Fibroblast of skin of right biceps (primary cell): ENCODE results near the gene OR10A4.
"Not testable (repeated sequence)": the region's sequence is repeated elsewhere in the genome, so short reads cannot be mapped to it uniquely, and the experiment has no call there.

Experiments used
- DNase-seq: peaks from one replicate; pipeline ENCODE4 v3.0.0-alpha.2; 2013

OR10A4 gene

GRCh38 chr11:6876325-6876724 is at the start of gene OR10A4:
TSS of gene OR10A4 (plus strand) at chr11:6876625. CDS start at chr11:6876648, 23 bp downstream.
- DNase-seq: no peak

GRCh38 chr11:6828103-6828502 is 48.3 kb upstream of the OR10A4 start:
- no peak for DNase-seq

DNA sequence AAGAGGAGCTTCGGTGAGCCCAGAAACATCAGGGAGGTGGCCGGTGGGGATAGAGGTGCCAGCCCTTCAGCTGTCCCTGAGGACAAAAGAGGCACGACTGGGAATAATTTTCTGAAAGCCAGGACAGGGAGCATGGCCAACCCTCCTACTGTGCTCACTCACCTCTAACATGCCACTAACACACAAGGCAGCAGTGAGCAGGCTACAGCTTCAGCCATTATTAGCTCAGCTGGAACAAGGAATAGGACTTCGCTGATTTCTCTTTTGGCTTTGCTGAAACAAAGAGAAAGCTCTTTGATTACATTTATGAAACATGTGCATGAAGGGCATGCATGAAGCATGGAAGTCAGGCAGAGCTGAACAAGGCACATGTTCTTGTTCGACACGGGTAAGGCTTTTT is 43.1 kb upstream of the OR10A4 start:
- DNase-seq: no peak

- DNase-seq: no peak
These were observed 42.4 kb upstream of the OR10A4 start for GRCh38 chr11:6834021-6834420.

GRCh38 chr11:6841694-6842093 is 34.7 kb upstream of the OR10A4 start:
- no peak for DNase-seq

DNA sequence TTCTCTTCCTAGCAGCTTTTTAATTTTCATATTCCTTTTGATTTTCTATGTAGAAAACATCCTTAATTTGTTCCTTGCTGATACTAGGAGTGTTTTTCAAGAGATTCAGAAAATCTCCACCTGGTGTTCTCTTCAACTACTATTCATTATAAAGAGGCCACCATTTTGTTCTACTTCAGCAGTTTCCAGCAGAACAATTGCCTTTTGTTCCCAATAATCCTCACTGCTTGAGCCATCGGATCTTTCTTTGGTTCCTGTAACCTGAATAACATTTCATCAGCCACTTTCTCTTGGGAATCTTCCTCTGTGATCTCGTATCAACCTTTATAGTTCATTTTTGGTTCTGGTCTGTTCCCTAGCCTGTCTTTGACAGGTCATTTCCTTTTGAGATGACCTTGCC is 32.8 kb upstream of the OR10A4 start:
- DNase-seq: no peak

- no peak for DNase-seq
These were observed 32.1 kb upstream of the OR10A4 start for GRCh38 chr11:6844356-6844755.

DNA sequence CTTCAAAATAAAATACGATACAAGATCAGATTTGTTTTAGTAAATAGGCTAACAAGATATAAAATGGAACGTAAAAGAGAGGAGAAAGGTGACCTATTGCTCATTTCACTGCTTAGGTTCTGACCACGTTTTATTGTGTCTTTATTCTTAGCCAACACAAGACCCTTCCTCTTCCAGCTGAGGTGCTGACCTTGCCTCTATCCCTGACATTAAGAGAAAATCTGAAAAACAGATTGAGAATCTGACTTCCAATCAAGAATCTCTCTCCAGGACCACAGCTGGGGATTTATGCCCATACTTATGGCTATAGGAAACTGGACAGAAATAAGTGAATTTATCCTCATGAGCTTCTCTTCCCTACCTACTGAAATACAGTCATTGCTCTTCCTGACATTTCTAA is 31.0 kb upstream of the OR10A4 start, which contains the start of gene OR10A5:
TSS of gene OR10A5 (plus strand) at position 301 of the 400 bp plus-strand sequence. CDS start at position 301, 0 bp downstream.
- DNase-seq: no peak

DNA sequence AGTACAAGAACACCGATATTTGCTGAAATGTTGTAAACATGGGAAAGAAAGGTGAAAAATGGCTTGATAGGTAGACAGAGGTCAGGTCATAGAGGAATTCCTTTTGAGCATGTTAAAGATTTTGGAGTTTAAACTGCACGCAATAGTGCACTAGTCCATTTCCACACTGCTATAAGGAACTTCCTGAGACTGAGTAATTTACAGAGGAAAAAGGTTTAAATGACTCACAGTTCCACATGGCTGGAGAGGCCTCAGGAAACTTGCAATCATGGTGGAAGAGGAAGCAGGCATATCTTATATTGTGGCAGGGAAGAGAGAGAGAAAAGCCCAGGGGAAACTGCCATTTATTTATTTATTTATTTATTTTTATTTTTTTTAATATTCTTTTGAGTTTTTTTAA is 25.9 kb upstream of the OR10A4 start:
- no peak for DNase-seq

- DNase-seq: not testable (repeated sequence)
These were observed 21.6 kb upstream of the OR10A4 start for GRCh38 chr11:6854801-6855200.

DNA sequence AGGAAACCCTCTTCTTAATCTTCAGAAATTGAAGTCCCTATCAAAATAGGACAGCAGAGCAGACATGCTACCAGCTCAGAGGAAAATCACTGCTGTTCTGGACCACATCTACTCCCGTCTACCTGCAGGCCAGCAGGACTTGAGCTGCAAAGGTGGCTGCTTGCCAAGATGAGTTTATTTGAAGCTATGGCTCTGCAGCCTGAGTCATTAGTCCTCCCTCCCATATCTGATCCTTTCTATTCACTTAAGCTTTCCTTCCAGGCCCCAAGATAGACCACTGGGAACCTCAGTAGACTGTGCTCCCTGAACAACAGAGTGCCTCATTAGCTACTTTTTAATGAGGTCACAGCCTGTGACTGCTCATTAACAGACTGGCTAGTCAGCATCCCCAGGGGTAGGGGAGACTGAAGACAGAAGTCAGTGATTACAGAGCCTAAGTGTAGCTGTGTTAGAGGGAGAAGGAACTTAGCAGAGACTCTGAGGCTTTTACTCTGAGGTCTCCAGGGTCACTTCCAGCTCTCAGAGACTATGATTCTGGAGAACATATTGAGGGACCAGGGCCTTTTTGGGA is 20.4 kb upstream of the OR10A4 start:
- DNase-seq: peak; percentile 22

- no peak for DNase-seq
These were observed 19.6 kb upstream of the OR10A4 start for GRCh38 chr11:6856871-6857270.

- no peak for DNase-seq
These were observed 13.5 kb upstream of the OR10A4 start, which contains the start of gene OR10A2 for GRCh38 chr11:6862961-6863360. TSS of gene OR10A2 (plus strand) at chr11:6863057. CDS start at chr11:6869755, 6,698 bp downstream.

DNA sequence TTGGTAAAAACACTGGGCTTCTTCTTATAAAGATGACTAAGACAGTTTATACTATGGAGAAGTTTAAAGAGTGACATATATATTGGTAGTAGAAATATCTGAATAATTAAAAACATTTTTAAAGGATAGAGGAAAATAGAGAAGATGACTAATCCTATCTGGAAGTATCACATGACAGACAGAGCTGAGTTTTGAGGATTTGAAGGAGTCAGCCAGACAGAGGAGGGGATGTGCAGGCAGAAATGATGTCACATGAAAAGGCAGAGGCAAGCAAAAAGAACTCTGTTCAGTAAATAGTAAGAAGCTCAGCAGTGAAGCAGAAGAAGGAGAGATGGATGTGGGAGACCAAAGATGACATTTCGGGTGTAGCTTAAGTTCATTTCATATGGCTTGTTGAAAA is 12.0 kb upstream of the OR10A4 start:
- DNase-seq: peak; percentile 36

DNA sequence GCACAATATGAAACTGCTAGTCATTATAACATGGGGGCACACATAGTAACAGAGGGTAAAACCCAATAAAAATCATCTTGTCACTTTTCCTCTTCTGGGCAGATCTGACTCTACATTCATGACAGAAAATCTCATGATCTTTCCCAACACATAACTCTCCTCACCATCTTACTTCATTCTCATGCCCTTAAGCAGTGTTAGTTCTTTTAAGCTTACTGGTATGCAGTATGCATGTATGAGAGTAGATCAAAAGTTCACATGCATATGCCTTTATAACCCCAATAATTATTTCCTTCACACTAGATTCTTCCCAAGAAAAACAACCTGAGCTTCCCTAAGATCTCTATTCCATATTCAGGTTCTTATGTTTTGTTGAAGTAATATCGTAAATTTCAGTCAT is 5.1 kb upstream of the OR10A4 start:
- DNase-seq: no peak

GRCh38 chr11:6875761-6876160 is 664 bp upstream of the OR10A4 start:
- no peak for DNase-seq

DNA sequence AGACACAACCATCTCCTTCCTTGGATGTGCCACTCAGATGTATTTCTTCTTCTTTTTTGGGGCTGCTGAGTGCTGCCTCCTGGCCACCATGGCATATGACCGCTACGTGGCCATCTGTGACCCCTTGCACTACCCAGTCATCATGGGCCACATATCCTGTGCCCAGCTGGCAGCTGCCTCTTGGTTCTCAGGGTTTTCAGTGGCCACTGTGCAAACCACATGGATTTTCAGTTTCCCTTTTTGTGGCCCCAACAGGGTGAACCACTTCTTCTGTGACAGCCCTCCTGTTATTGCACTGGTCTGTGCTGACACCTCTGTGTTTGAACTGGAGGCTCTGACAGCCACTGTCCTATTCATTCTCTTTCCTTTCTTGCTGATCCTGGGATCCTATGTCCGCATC is 489 bp downstream of the OR10A4 start:
- DNase-seq: no peak

- DNase-seq: no peak
These were observed 6.3 kb downstream of the OR10A4 start for GRCh38 chr11:6882751-6883150.

- DNase-seq: not testable (repeated sequence)
These were observed 11.3 kb downstream of the OR10A4 start for GRCh38 chr11:6887711-6888110.

DNA sequence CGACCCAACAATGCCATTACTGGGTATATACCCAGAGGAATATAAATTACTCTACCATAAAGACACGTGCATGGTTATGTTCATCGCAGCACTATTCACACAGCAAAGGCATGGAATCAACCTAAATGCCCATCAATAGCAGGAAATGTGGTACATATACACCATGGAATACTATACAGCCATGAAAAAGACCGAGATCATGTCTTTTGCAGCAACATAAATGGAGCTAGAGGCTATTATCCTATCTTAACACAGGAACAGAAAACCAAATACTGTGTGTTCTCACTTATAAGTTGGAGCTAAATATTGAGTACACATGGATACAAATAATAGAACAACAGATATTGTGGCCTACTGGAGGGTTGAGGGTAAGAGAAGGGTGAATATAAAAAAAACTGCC is 12.4 kb downstream of the OR10A4 start:
- DNase-seq: no peak

GRCh38 chr11:6889835-6890234 is 13.4 kb downstream of the OR10A4 start:
- DNase-seq: no peak

- DNase-seq: no peak
These were observed 16.0 kb downstream of the OR10A4 start, which contains the start of gene OR2D2 for GRCh38 chr11:6892400-6892799. TSS of gene OR2D2 (minus strand) at chr11:6892500. CDS start at chr11:6892500, 0 bp downstream.

DNA sequence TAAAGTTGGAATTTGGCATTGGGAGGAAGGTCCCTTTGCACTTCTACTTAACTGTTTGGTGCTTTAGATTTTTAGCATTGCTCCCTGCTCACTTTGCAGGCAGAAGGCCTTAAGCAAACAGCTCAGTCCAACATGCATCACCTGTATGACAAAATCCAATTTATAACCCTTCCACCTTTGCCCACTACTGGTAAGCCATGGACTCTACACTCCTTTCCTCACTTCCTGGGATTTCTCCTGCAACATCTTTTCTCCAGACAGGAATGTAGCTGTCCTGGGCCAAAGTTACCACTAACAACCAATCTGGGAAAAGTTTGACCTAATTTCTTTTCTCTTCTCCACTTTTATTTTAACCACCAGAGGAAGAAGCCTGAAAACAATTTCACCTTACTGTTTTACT is 17.7 kb downstream of the OR10A4 start:
- no peak for DNase-seq

DNA sequence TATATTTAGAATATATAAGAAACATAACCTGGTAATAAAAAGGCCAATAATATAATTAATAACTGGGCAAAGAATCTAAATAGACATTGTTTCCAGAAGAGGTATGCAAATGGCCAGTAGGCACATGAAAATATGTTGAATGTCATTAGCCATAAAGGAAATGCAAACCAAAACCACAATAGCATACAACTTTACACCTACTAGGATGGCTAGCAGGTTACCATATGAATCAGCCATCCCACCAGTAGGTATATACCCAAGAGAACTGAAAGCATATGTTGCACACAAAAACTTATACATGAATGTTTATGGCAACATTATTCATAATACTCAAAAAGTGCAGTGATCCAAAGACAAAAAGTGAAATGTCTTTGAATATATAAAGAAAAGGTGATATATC is 18.6 kb downstream of the OR10A4 start:
- no peak for DNase-seq

GRCh38 chr11:6898911-6899310 is 22.5 kb downstream of the OR10A4 start:
- DNase-seq: no peak
